DMS 273 (cell line): ENCODE measurements around the gene SLC35F2.
A peak's percentile ranks its signal among the peaks of the same experiment; 100 is the strongest.
"Not testable (repeated sequence)": the region's sequence is repeated elsewhere in the genome, so short reads cannot be mapped to it uniquely, and the experiment has no call there.

Experiments used
- DNase-seq: peaks from one replicate; lab custom pipeline; 2025; ENCODE audit not compliant: unreplicated experiment; lab: John Stamatoyannopoulos, UW

SLC35F2 gene

DNA sequence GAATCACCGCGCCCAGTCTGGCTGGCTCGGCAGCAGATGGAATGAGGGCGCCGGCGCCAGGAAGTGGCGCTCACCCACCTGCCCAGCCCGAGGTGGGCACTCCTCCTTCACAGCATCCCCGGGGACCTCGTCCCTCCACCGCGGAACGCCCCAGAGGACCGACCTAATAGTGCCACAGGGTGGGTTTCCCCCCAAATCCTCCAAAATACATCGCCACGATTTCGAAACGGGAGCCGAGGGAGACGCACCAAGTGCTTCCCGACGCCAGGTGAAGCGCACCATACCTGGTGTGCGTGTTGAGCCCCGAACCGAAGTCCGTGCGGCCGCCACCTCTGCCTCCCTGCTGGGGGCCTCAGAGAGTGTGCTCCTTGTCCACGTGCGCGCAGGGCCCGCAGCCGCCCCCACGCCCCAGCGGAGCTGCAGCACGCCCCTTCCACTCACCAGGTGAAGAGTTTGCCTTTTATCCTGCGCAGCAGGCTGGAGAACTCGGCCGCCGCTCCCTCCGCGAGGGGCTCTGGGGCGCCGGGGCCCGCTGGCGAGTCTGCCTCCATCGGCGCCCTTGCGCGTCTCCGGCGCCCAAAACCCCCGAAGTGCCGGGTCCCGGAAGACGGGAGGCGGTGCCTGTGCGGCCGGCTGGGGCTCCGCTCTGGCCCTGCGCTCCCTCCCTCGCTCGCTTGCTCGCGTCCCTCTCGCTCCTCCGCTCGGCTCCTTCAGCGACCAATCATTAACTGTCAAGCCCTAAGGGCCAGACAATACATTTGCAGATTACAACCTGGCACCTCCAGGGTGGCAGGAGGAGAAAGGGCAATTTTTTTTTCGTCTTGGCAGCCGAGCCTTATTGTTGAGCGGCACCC is at the start of gene SLC35F2:
Gene SLC35F2, minus strand, starts transcription at position 571 of the 854 bp plus-strand sequence. Its CDS starts 20 bp downstream, at position 551.
- DNase-seq, result peak; percentile 90

DNA sequence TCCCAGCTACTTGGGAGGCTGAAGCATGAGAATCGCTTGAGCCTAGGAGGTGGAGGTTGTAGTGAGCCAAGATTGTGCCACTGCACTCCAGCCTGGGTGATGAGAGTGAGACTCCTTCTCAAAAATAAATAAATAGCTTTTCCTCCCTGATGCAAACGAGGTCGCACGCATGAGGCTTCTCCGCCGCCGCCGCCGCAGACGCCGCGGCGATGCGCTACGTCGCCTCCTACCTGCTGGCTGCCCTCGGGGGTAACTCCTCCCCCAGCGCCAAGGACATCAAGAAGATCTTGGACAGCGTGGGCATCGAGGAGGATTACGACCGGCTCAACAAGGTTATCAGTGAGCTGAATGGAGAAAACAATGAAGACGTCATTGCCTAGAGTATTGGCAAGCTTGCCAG is 49.6 kb upstream of the SLC35F2 start:
- no peak for DNase-seq

DNA sequence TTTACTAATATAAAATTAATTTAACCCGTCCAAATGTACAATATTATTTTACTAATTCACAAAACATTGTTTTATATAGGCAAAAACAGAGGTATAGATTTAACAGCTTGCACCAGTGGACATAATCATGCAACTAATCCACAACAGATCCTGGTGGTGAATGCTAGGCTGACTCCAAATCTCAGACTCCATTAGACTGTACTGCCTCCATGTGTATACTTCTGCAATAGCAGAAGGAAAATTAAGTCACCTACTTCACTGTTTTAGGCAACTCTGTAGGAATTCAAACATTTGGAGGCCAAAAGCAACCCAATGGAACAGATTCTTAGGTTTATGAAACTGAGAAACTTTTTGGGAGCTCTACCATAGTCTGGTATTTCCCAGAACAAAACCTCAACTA is 39.7 kb upstream of the SLC35F2 start:
- DNase-seq, result peak; percentile 62

DNA sequence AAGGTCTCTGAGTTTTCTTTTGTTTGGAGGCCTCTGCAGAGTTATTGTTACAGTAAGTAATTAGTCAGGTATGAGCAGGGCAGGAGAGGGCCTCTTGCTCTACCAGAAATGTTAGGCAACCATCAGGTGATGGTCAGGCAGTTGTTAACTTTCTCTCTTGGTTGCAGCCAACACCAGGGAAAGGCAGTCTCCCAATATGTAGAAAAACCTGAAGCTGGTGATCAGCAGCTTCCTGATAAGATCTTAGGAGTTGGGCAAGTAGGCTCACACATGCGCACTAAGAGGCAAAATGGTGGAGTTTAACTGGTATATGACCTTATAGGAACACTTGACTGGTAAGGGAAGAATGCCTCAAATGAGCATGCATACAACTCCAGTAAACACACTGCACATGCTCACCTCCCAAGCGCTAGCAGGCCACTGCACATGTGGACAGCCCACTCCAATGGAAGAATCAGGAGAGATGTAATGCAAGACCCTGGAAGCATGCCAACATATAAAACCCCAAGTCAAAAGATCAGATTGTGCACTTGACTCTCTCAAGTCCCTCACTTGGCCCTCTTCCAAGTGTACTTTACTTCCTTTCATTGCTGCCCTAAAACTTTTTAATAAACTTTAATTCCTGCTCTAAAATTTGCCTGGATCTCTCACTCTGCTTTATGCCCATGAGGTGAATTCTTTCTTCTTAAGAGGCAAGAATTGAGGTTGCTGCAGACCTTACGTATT is 23.7 kb upstream of the SLC35F2 start:
- DNase-seq, result peak; percentile 1

- DNase-seq, result not testable (repeated sequence)
These were observed 22.9 kb upstream of the SLC35F2 start for GRCh38 chr11:107881471-107881870.

DNA sequence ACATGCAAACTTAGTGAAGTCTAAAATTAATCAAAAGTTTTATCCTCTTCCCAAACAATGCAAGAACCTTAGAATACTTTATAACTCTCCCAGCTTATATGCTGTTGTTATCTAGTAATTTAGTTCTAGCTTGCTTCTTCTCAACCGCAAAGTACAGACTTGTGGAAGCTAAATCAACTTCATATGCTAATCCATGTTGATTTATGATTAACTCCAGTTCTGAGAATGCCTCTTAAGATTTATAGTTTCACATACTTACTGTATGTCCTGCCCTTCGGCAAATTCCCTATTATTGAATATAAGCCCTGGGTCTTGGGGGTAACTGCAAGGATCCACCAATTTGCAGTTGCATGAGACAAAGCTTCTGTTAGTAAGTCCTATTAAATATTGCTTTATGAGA is 17.6 kb upstream of the SLC35F2 start:
- DNase-seq, result no peak

- no peak for DNase-seq
These were observed 6.0 kb upstream of the SLC35F2 start for GRCh38 chr11:107864591-107864990.

GRCh38 chr11:107860688-107861087 is 2.1 kb upstream of the SLC35F2 start:
- DNase-seq, result peak; percentile 13

- not testable (repeated sequence) for DNase-seq
These were observed 1.6 kb upstream of the SLC35F2 start for GRCh38 chr11:107860240-107860620.

- peak; percentile 73 for DNase-seq
These were observed 1.1 kb upstream of the SLC35F2 start for GRCh38 chr11:107859459-107860239.

GRCh38 chr11:107857550-107858216 is 904 bp downstream of the SLC35F2 start:
- DNase-seq, result peak; percentile 68

GRCh38 chr11:107856981-107857517 is 1.5 kb downstream of the SLC35F2 start:
- peak; percentile 21 for DNase-seq

DNA sequence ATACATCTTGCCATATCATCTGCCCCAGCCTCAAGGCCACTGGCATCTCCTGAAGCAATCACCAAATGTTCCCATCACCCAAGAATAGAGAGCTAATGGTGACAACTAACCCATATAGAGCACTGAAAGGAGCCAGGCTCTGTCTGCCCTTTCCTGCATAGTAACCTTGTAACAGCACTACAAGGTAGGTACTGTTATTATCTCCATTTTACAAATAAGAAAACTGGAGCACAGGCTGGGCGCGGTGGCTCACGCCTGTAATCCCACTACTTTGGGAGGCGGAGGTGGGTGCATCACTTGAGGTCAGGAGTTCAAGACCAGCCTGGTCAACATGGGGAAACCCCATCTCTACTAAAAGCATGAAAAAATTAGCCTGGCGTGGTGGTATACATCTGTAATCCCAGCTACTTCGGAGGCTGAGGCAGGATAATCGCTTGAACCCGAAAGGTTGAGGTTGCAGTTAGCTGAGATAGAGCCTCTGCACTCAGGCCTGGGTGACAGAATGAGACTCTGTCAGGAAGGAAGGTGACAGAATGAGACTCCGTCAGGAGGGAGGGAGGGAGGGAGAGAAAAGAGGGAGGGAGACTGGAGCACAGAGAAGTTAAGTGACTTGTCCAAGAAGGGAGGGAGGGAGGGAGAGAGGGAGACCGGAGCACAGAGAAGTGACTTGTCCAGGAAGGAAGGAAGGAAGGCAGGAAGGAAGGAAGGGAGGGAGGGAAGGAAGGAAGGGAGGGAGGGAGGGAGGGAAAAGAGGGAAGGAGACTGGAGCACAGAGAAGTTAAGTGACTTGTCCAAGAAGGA is 2.2 kb downstream of the SLC35F2 start:
- DNase-seq, result peak; percentile 15

GRCh38 chr11:107853070-107853469 is 5.5 kb downstream of the SLC35F2 start:
- no peak for DNase-seq

- no peak for DNase-seq
These were observed 6.8 kb downstream of the SLC35F2 start for GRCh38 chr11:107851704-107852310.

GRCh38 chr11:107849790-107850189 is 8.8 kb downstream of the SLC35F2 start:
- DNase-seq, result no peak

GRCh38 chr11:107848345-107848744 is 10.2 kb downstream of the SLC35F2 start:
- DNase-seq, result no peak

DNA sequence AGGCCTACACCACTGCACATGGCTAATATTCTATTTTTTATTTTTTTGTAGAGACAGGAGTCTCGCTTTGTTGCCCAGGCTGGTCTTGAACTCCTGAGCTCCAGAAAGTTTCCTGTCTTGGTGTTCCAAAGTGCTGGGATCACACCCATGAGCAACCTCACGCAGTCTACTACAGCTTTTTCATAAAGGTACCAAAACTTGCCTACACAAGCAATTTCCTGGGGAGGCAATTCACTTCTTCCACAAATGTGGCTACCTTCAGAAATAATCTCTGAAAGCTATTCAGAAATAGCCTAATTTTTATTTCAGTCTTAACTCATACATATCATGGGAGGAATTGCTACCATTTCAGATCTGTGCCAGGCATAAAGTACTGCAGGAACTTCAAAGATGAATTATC is 11.4 kb downstream of the SLC35F2 start:
- DNase-seq, result no peak

DNA sequence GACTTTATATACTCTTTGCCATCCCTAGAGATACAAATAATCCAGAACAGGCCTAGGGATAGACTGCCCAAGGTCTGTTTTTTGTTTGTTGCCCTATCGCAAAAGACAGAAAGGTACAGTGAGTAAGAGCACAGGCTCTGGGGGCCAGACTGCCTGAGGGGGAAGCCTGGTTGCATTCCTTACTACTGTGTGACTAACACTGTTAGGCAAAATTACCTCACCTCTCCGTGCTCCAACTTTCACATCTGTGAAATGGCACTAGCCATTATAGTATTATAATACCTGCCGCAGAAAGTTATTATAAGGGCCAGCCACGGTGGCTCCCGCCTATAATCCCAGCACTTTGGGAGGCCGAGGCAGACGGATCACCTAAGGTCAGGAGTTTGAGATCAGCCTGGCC is 14.5 kb downstream of the SLC35F2 start:
- no peak for DNase-seq
